Measurements from ENCODE around the gene ZBTB46.
"Not testable (repeated sequence)": the region's sequence is repeated elsewhere in the genome, so short reads cannot be mapped to it uniquely, and the experiment has no call there.

ZBTB46 gene

GRCh38 chr20:63800411-63800810, 30.7 kb downstream of the ZBTB46 start:
- H3K27ac ChIP-seq (ENCODE audit: low read depth, low read length); H3K36me3 ChIP-seq (ENCODE audit: control insufficient read depth, insufficient read depth, low read length); H3K9ac ChIP-seq (ENCODE audit: low read length); H3K4me1 ChIP-seq (ENCODE audit: control insufficient read depth, insufficient read depth, low read length); H3K27me3 ChIP-seq (ENCODE audit: control insufficient read depth, insufficient read depth, low read length); H3K4me3 ChIP-seq (ENCODE audit: low read length): not testable (repeated sequence)

- not testable (repeated sequence) for H3K4me3 ChIP-seq (ENCODE audit: low read length); H3K9ac ChIP-seq (ENCODE audit: low read length); H3K4me1 ChIP-seq (ENCODE audit: control insufficient read depth, insufficient read depth, low read length); H3K36me3 ChIP-seq (ENCODE audit: control insufficient read depth, insufficient read depth, low read length); H3K27ac ChIP-seq (ENCODE audit: low read depth, low read length); H3K27me3 ChIP-seq (ENCODE audit: control insufficient read depth, insufficient read depth, low read length)
Observed at GRCh38 chr20:63799127-63799526, 31.9 kb downstream of the ZBTB46 start.

- not testable (repeated sequence) for H3K27ac ChIP-seq (ENCODE audit: low read depth, low read length); H3K27me3 ChIP-seq (ENCODE audit: control insufficient read depth, insufficient read depth, low read length); H3K4me3 ChIP-seq (ENCODE audit: low read length); H3K36me3 ChIP-seq (ENCODE audit: control insufficient read depth, insufficient read depth, low read length); H3K9ac ChIP-seq (ENCODE audit: low read length); H3K4me1 ChIP-seq (ENCODE audit: control insufficient read depth, insufficient read depth, low read length)
Observed at GRCh38 chr20:63797175-63797574, 33.9 kb downstream of the ZBTB46 start.

GRCh38 chr20:63795178-63795830, 35.8 kb downstream of the ZBTB46 start:
- Histone ChIP-seq H3K36me3 (ENCODE audit: control insufficient read depth, insufficient read depth, low read length) (no peaks in the 10 kb centered on the region), H3K9ac (ENCODE audit: low read length) (no peak overlapping the region), H3K4me3 (ENCODE audit: low read length) (no peak overlapping the region), H3K27me3 (ENCODE audit: control insufficient read depth, insufficient read depth, low read length) (peaks cover 3% of the 10 kb centered on the region), H3K27ac (ENCODE audit: low read depth, low read length) (no peak overlapping the region), H3K4me1 (ENCODE audit: control insufficient read depth, insufficient read depth, low read length) (no peaks in the 10 kb centered on the region)

- Histone ChIP-seq H3K27ac (ENCODE audit: low read depth, low read length) (no peak overlapping the region), H3K9ac (ENCODE audit: low read length) (no peak overlapping the region), H3K27me3 (ENCODE audit: control insufficient read depth, insufficient read depth, low read length) (no peaks in the 10 kb centered on the region), H3K36me3 (ENCODE audit: control insufficient read depth, insufficient read depth, low read length) (no peaks in the 10 kb centered on the region), H3K4me3 (ENCODE audit: low read length) (no peak overlapping the region), H3K4me1 (ENCODE audit: control insufficient read depth, insufficient read depth, low read length) (no peaks in the 10 kb centered on the region)
Observed at GRCh38 chr20:63794614-63795013, 36.5 kb downstream of the ZBTB46 start.

- H3K4me3 ChIP-seq (ENCODE audit: low read length) = no peak overlapping the region
- H3K9ac ChIP-seq (ENCODE audit: low read length) = no peak overlapping the region
- no peaks in the 10 kb centered on the region for H3K36me3 ChIP-seq (ENCODE audit: control insufficient read depth, insufficient read depth, low read length)
- no peaks in the 10 kb centered on the region for H3K4me1 ChIP-seq (ENCODE audit: control insufficient read depth, insufficient read depth, low read length)
- H3K27me3 ChIP-seq (ENCODE audit: control insufficient read depth, insufficient read depth, low read length) = no peaks in the 10 kb centered on the region
- no peak overlapping the region for H3K27ac ChIP-seq (ENCODE audit: low read depth, low read length)
Observed at GRCh38 chr20:63792866-63793265, 38.2 kb downstream of the ZBTB46 start.

- Histone ChIP-seq H3K4me1 (ENCODE audit: control insufficient read depth, insufficient read depth, low read length) (no peaks in the 10 kb centered on the region), H3K27me3 (ENCODE audit: control insufficient read depth, insufficient read depth, low read length) (no peaks in the 10 kb centered on the region), H3K27ac (ENCODE audit: low read depth, low read length) (no peak overlapping the region), H3K9ac (ENCODE audit: low read length) (no peak overlapping the region), H3K36me3 (ENCODE audit: control insufficient read depth, insufficient read depth, low read length) (no peaks in the 10 kb centered on the region), H3K4me3 (ENCODE audit: low read length) (no peak overlapping the region)
Observed at GRCh38 chr20:63791497-63792156, 39.4 kb downstream of the ZBTB46 start.

- Histone ChIP-seq H3K9ac (ENCODE audit: low read length) (no peak overlapping the region), H3K27ac (ENCODE audit: low read depth, low read length) (no peak overlapping the region), H3K4me3 (ENCODE audit: low read length) (no peak overlapping the region), H3K4me1 (ENCODE audit: control insufficient read depth, insufficient read depth, low read length) (no peaks in the 10 kb centered on the region), H3K36me3 (ENCODE audit: control insufficient read depth, insufficient read depth, low read length) (no peaks in the 10 kb centered on the region), H3K27me3 (ENCODE audit: control insufficient read depth, insufficient read depth, low read length) (no peaks in the 10 kb centered on the region)
Observed at GRCh38 chr20:63790572-63791168, 40.4 kb downstream of the ZBTB46 start.

GRCh38 chr20:63789836-63790571, 41.1 kb downstream of the ZBTB46 start:
- Histone ChIP-seq H3K9ac (ENCODE audit: low read length) (no peak overlapping the region), H3K4me3 (ENCODE audit: low read length) (no peak overlapping the region), H3K36me3 (ENCODE audit: control insufficient read depth, insufficient read depth, low read length) (no peaks in the 10 kb centered on the region), H3K27me3 (ENCODE audit: control insufficient read depth, insufficient read depth, low read length) (no peaks in the 10 kb centered on the region), H3K27ac (ENCODE audit: low read depth, low read length) (no peak overlapping the region), H3K4me1 (ENCODE audit: control insufficient read depth, insufficient read depth, low read length) (no peaks in the 10 kb centered on the region)

GRCh38 chr20:63787749-63788148, 43.3 kb downstream of the ZBTB46 start:
- no peak overlapping the region for H3K4me3 ChIP-seq (ENCODE audit: low read length)
- no peaks in the 10 kb centered on the region for H3K36me3 ChIP-seq (ENCODE audit: control insufficient read depth, insufficient read depth, low read length)
- no peak overlapping the region for H3K9ac ChIP-seq (ENCODE audit: low read length)
- H3K27ac ChIP-seq (ENCODE audit: low read depth, low read length) = no peak overlapping the region
- no peaks in the 10 kb centered on the region for H3K27me3 ChIP-seq (ENCODE audit: control insufficient read depth, insufficient read depth, low read length)
- no peaks in the 10 kb centered on the region for H3K4me1 ChIP-seq (ENCODE audit: control insufficient read depth, insufficient read depth, low read length)

- Histone ChIP-seq H3K9ac (ENCODE audit: low read length) (no peak overlapping the region), H3K27ac (ENCODE audit: low read depth, low read length) (no peak overlapping the region), H3K4me3 (ENCODE audit: low read length) (no peak overlapping the region), H3K4me1 (ENCODE audit: control insufficient read depth, insufficient read depth, low read length) (no peaks in the 10 kb centered on the region), H3K36me3 (ENCODE audit: control insufficient read depth, insufficient read depth, low read length) (no peaks in the 10 kb centered on the region), H3K27me3 (ENCODE audit: control insufficient read depth, insufficient read depth, low read length) (no peaks in the 10 kb centered on the region)
Observed at GRCh38 chr20:63787302-63787701, 43.8 kb downstream of the ZBTB46 start.

GRCh38 chr20:63785691-63786131, 45.4 kb downstream of the ZBTB46 start:
- Histone ChIP-seq H3K27me3 (ENCODE audit: control insufficient read depth, insufficient read depth, low read length) (no peaks in the 10 kb centered on the region), H3K9ac (ENCODE audit: low read length) (no peak overlapping the region), H3K36me3 (ENCODE audit: control insufficient read depth, insufficient read depth, low read length) (no peaks in the 10 kb centered on the region), H3K27ac (ENCODE audit: low read depth, low read length) (no peak overlapping the region), H3K4me3 (ENCODE audit: low read length) (no peak overlapping the region), H3K4me1 (ENCODE audit: control insufficient read depth, insufficient read depth, low read length) (no peaks in the 10 kb centered on the region)
